ENCODE results near the gene GLB1L3.
"Not testable (repeated sequence)": the region's sequence is repeated elsewhere in the genome, so short reads cannot be mapped to it uniquely, and the experiment has no call there.

Gene GLB1L3

GRCh38 chr11:134332189-134332631, 56.0 kb downstream of the GLB1L3 start:
- TF ChIP-seq POLR2A (IDR thresholded peaks at IDR 0.05; ENCODE audit: low read length) (no peak), GATA1 (IDR thresholded peaks at IDR 0.05; ENCODE audit: low read depth, low read length) (no peak)
- DNase-seq: no peak

GRCh38 chr11:134332782-134333181, 56.6 kb downstream of the GLB1L3 start:
- no peak for DNase-seq
- TF ChIP-seq GATA1 (IDR thresholded peaks at IDR 0.05; ENCODE audit: low read depth, low read length): no peak

GRCh38 chr11:134333312-134333711, 57.1 kb downstream of the GLB1L3 start:
- no peak for DNase-seq

GRCh38 chr11:134333946-134334345, 57.8 kb downstream of the GLB1L3 start:
- no peak for DNase-seq
- TF ChIP-seq GATA1 (IDR thresholded peaks at IDR 0.05; ENCODE audit: low read depth, low read length) (no peak), POLR2A (IDR thresholded peaks at IDR 0.05; ENCODE audit: low read length) (no peak)

More at GRCh38 chr11:134333312-134333711, 57.1 kb downstream of the GLB1L3 start:
- no peak for TF ChIP-seq POLR2A (IDR thresholded peaks at IDR 0.05; ENCODE audit: low read length)
- no peak for TF ChIP-seq GATA1 (IDR thresholded peaks at IDR 0.05; ENCODE audit: low read depth, low read length)

GRCh38 chr11:134334796-134335571, 58.8 kb downstream of the GLB1L3 start:
- DNase-seq: no peak
- TF ChIP-seq POLR2A (IDR thresholded peaks at IDR 0.05; ENCODE audit: low read length) (no peak), GATA1 (IDR thresholded peaks at IDR 0.05; ENCODE audit: low read depth, low read length) (no peak)

GRCh38 chr11:134337051-134337450, 60.9 kb downstream of the GLB1L3 start:
- no peak for DNase-seq

GRCh38 chr11:134338068-134338467, 61.9 kb downstream of the GLB1L3 start:
- no peak for DNase-seq
- TF ChIP-seq POLR2A (IDR thresholded peaks at IDR 0.05; ENCODE audit: low read length): no peak
- no peak for TF ChIP-seq GATA1 (IDR thresholded peaks at IDR 0.05; ENCODE audit: low read depth, low read length)

More at GRCh38 chr11:134337051-134337450, 60.9 kb downstream of the GLB1L3 start:
- no peak for TF ChIP-seq GATA1 (IDR thresholded peaks at IDR 0.05; ENCODE audit: low read depth, low read length)
- TF ChIP-seq POLR2A (IDR thresholded peaks at IDR 0.05; ENCODE audit: low read length): no peak

GRCh38 chr11:134338654-134339053, 62.5 kb downstream of the GLB1L3 start:
- no peak for DNase-seq
- TF ChIP-seq GATA1 (IDR thresholded peaks at IDR 0.05; ENCODE audit: low read depth, low read length): no peak
- no peak for TF ChIP-seq POLR2A (IDR thresholded peaks at IDR 0.05; ENCODE audit: low read length)

GRCh38 chr11:134339756-134340155, 63.6 kb downstream of the GLB1L3 start:
- DNase-seq: no peak
- TF ChIP-seq GATA1 (IDR thresholded peaks at IDR 0.05; ENCODE audit: low read depth, low read length): no peak

- TF ChIP-seq GATA1 (IDR thresholded peaks at IDR 0.05; ENCODE audit: low read depth, low read length) (no peak), POLR2A (IDR thresholded peaks at IDR 0.05; ENCODE audit: low read length) (no peak)
- no peak for DNase-seq
These were observed 64.3 kb downstream of the GLB1L3 start for GRCh38 chr11:134340354-134340964.

- no peak for TF ChIP-seq GATA1 (IDR thresholded peaks at IDR 0.05; ENCODE audit: low read depth, low read length)
- no peak for TF ChIP-seq POLR2A (IDR thresholded peaks at IDR 0.05; ENCODE audit: low read length)
- DNase-seq: no peak
These were observed 65.8 kb downstream of the GLB1L3 start for GRCh38 chr11:134341805-134342571.

GRCh38 chr11:134342572-134343340, 66.6 kb downstream of the GLB1L3 start:
- TF ChIP-seq POLR2A (IDR thresholded peaks at IDR 0.05; ENCODE audit: low read length) (no peak), GATA1 (IDR thresholded peaks at IDR 0.05; ENCODE audit: low read depth, low read length) (no peak)
- DNase-seq: no peak

- TF ChIP-seq POLR2A (IDR thresholded peaks at IDR 0.05; ENCODE audit: low read length): no peak
- no peak for TF ChIP-seq GATA1 (IDR thresholded peaks at IDR 0.05; ENCODE audit: low read depth, low read length)
These were observed 67.5 kb downstream of the GLB1L3 start for GRCh38 chr11:134343646-134344045.

GRCh38 chr11:134344497-134345236, 68.5 kb downstream of the GLB1L3 start:
- DNase-seq: not testable (repeated sequence)

More at GRCh38 chr11:134343646-134344045, 67.5 kb downstream of the GLB1L3 start:
- no peak for DNase-seq
